Stimulated activated CD4-positive, alpha-beta T cell treated with anti-CD3 and anti-CD28 coated beads, Interleukin-4, amount 100 ng/mL, for 24 hours (primary cell): ENCODE measurements around the gene UBE2K.
"Not testable (repeated sequence)": the region's sequence is repeated elsewhere in the genome, so short reads cannot be mapped to it uniquely, and the experiment has no call there.

Experiments used
- DNase-seq: peaks from one replicate; pipeline ENCODE4 v3.0.0-alpha.2; 2020

UBE2K gene

GRCh38 chr4:39697740-39698423 is at the start of gene UBE2K:
Gene UBE2K (plus strand): TSS chr4:39698136. CDS start chr4:39698328, 192 bp downstream.
- peak; percentile 90 for DNase-seq

GRCh38 chr4:39648213-39648612 is 49.7 kb upstream of the UBE2K start:
- no peak for DNase-seq

- no peak for DNase-seq
Measured at GRCh38 chr4:39648827-39649558, 48.9 kb upstream of the UBE2K start.

GRCh38 chr4:39649639-39650265 is 48.2 kb upstream of the UBE2K start:
- DNase-seq = no peak

- DNase-seq = not testable (repeated sequence)
Measured at GRCh38 chr4:39651586-39651985, 46.4 kb upstream of the UBE2K start.

GRCh38 chr4:39655211-39655610 is 42.7 kb upstream of the UBE2K start:
- DNase-seq = no peak

GRCh38 chr4:39655876-39656275 is 42.1 kb upstream of the UBE2K start:
- no peak for DNase-seq

GRCh38 chr4:39656638-39657037 is 41.3 kb upstream of the UBE2K start:
- not testable (repeated sequence) for DNase-seq

GRCh38 chr4:39657465-39657864 is 40.5 kb upstream of the UBE2K start:
- DNase-seq = no peak

- no peak for DNase-seq
Measured at GRCh38 chr4:39658756-39659155, 39.2 kb upstream of the UBE2K start.

GRCh38 chr4:39660045-39660444 is 37.9 kb upstream of the UBE2K start:
- DNase-seq = no peak

GRCh38 chr4:39660757-39661156 is 37.2 kb upstream of the UBE2K start:
- no peak for DNase-seq

- no peak for DNase-seq
Measured at GRCh38 chr4:39662683-39663082, 35.3 kb upstream of the UBE2K start.

- no peak for DNase-seq
Measured at GRCh38 chr4:39664828-39665731, 32.9 kb upstream of the UBE2K start.

- no peak for DNase-seq
Measured at GRCh38 chr4:39667706-39668105, 30.2 kb upstream of the UBE2K start.

GRCh38 chr4:39668887-39669286 is 29.0 kb upstream of the UBE2K start:
- no peak for DNase-seq

- not testable (repeated sequence) for DNase-seq
Measured at GRCh38 chr4:39670296-39670695, 27.6 kb upstream of the UBE2K start.

GRCh38 chr4:39675681-39676080 is 22.3 kb upstream of the UBE2K start:
- not testable (repeated sequence) for DNase-seq

GRCh38 chr4:39681003-39681402 is 16.9 kb upstream of the UBE2K start:
- DNase-seq = not testable (repeated sequence)

- DNase-seq = no peak
Measured at GRCh38 chr4:39682138-39682537, 15.8 kb upstream of the UBE2K start.

GRCh38 chr4:39685990-39686389 is 11.9 kb upstream of the UBE2K start:
- no peak for DNase-seq

- DNase-seq = no peak
Measured at GRCh38 chr4:39687014-39687413, 10.9 kb upstream of the UBE2K start.

GRCh38 chr4:39689970-39690369 is 8.0 kb upstream of the UBE2K start:
- DNase-seq = no peak
